IMR-90 (cell line): Measurements from ENCODE around the gene FAM43B.

Experiments
- BHLHE40 ChIP-seq: fragments of 150-350 bp; IDR thresholded peaks from 2 replicates; pipeline ENCODE4 v1.6.1; 2016; ENCODE audit warnings: mild to moderate bottlenecking, low read depth, low read length
- CEBPB ChIP-seq: IDR thresholded peaks from 2 replicates; pipeline ENCODE4 v1.6.1; 2012; ENCODE audit warnings: low read depth, low read length, improper control_type of control experiment
- FOS ChIP-seq: fragments of 150-350 bp; IDR thresholded peaks from 2 replicates; pipeline ENCODE4 v1.6.1; 2016; ENCODE audit warnings: low read depth, low read length
- MAFK ChIP-seq: IDR thresholded peaks from 2 replicates; pipeline ENCODE4 v1.6.1; 2012; ENCODE audit warnings: low read depth, low read length, improper control_type of control experiment
- MAZ ChIP-seq: IDR thresholded peaks from 2 replicates; pipeline ENCODE4 v1.6.1; 2012; ENCODE audit warnings: low read depth, mild to moderate bottlenecking, low read length, improper control_type of control experiment, moderate library complexity, borderline replicate concordance
- MXI1 ChIP-seq: IDR thresholded peaks from 2 replicates; pipeline ENCODE4 v1.6.1; 2012; ENCODE audit warnings: low read depth, mild to moderate bottlenecking, low read length, moderate library complexity, borderline replicate concordance
- POLR2A ChIP-seq: IDR thresholded peaks from 2 replicates; pipeline ENCODE4 v1.6.1; 2012; ENCODE audit warnings: mild to moderate bottlenecking, low read depth, low read length
- RAD21 ChIP-seq: IDR thresholded peaks from 2 replicates; pipeline ENCODE4 v1.6.1; 2012; ENCODE audit warnings: low read length, improper control_type of control experiment
- TF ChIP-seq, protein P1 (sequence below): conservative IDR thresholded peaks from 2 replicates; pipeline ENCODE4 v1.5.1; 2012; ENCODE audit warnings: mild to moderate bottlenecking, low read depth, low read length, improper control_type of control experiment

DNA sequence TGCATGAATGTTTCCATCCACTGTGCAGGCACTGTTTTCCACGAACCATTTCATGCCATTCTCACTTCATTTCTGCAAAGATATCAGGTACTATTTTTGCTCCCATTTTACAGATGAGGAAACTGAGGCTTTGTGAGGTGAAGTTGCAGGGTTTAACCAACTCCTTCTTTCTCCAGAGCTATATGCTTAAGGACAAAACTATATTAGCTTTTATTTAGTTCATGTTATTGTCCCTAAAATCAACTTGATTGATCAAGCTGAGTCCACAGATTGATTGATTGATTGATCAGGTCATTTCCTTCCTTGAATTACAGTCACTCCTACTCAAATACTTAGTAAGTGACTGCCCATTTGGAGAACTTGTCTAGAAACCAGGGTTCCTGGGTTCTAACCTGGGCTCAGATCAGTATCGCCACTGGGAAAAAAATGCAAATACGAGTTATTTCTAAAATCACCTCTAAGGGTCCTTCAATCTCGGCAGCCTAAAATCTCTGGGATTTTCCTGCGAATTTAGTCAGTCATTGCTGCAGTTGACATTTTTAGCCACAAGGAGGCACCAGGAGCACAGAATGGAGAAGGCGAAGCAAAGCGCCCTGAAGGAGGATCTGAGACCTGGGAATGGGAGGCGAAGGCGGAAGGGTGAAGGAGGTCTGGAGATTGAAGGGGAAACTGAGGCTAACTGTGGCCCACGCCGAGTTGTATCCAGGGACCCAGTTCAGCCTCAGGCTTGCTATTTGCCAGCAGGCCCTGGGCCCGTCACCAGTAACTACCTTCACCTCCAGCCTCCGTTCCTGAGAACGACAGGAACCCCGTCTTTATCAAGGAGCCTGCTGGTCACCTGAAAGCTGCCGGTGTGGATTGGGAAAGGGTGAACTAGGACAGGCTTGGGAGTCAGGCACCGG lies 30.2 kb upstream of the FAM43B start:
- TF ChIP-seq, protein P1, sequence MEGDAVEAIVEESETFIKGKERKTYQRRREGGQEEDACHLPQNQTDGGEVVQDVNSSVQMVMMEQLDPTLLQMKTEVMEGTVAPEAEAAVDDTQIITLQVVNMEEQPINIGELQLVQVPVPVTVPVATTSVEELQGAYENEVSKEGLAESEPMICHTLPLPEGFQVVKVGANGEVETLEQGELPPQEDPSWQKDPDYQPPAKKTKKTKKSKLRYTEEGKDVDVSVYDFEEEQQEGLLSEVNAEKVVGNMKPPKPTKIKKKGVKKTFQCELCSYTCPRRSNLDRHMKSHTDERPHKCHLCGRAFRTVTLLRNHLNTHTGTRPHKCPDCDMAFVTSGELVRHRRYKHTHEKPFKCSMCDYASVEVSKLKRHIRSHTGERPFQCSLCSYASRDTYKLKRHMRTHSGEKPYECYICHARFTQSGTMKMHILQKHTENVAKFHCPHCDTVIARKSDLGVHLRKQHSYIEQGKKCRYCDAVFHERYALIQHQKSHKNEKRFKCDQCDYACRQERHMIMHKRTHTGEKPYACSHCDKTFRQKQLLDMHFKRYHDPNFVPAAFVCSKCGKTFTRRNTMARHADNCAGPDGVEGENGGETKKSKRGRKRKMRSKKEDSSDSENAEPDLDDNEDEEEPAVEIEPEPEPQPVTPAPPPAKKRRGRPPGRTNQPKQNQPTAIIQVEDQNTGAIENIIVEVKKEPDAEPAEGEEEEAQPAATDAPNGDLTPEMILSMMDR, result peak; percentile 97
- TF ChIP-seq BHLHE40 (no peak), FOS (no peak), POLR2A (0 out of 2 replicates have a peak, but pooled peaks have one; percentile 29), CEBPB (no peak), MXI1 (no peak), RAD21 (peak; percentile 97), MAZ (no peak), MAFK (no peak)
